K562 (cell line): ENCODE data around the gene SAE1. TPM values are rescaled to one million over a fixed set of nuclear protein-coding genes. Genes with fewer than 3 reads are reported as not detected.

Experiments used
- ARNT ChIP-seq, 2 experiments: fragments of 450-650 bp; IDR thresholded peaks; 2 replicates each; pipeline ENCODE4 v1.6.1; 2016; ENCODE audit warnings: mild to moderate bottlenecking in 1 of 2
- BHLHE40 ChIP-seq: IDR thresholded peaks from 2 replicates; pipeline ENCODE4 v1.6.1; 2011; ENCODE audit warnings: low read length, improper control_type of control experiment
- CEBPG ChIP-seq, 3 experiments: fragments of 200-800 bp in 1 of 3; sonication (Bioruptor generic) in 1 of 3; sonication (generic) in 1 of 3; formaldehyde crosslinking in 1 of 3; IDR thresholded peaks in 2 of 3; conservative IDR thresholded peaks in 1 of 3; 2 replicates each; pipeline versions ENCODE4 v1.6.1 to v1.8.0; 2016 to 2022; ENCODE audit warnings: missing compliant biosample characterization in 2 of 3, missing genetic modification characterization in 2 of 3, mild to moderate bottlenecking in 1 of 3, missing genetic modification reagents in 1 of 3
- EZH2 ChIP-seq: IDR thresholded peaks from 2 replicates; pipeline ENCODE4 v1.6.1; 2012; ENCODE audit warnings: low read depth, mild to moderate bottlenecking, inconsistent platforms, low read length, borderline replicate concordance
- NCOR1 ChIP-seq: fragments of 450-650 bp; IDR thresholded peaks from 2 replicates; pipeline ENCODE4 v1.6.1; 2016; ENCODE audit warnings: mild to moderate bottlenecking, moderate library complexity
- NR2C2 ChIP-seq, 2 experiments: fragments of 200-800 bp in 1 of 2; sonication (Bioruptor generic) in 1 of 2; sonication (generic) in 1 of 2; formaldehyde crosslinking in 1 of 2; IDR thresholded peaks; 2 replicates each; pipeline versions ENCODE4 v1.6.1 to v1.8.0; 2016 to 2022; ENCODE audit warnings: mild to moderate bottlenecking in 1 of 2, missing compliant biosample characterization in 1 of 2, missing genetic modification characterization in 1 of 2, missing genetic modification reagents in 1 of 2
- NR2F6 ChIP-seq: fragments of 450-650 bp; formaldehyde crosslinking; IDR thresholded peaks from 2 replicates; pipeline ENCODE4 v1.4.0; 2020; ENCODE audit warnings: mild to moderate bottlenecking
- PML ChIP-seq: IDR thresholded peaks from 2 replicates; pipeline ENCODE4 v1.6.1; 2012; ENCODE audit warnings: low read length, inconsistent platforms
- POLR2B ChIP-seq: fragments of 450-650 bp; IDR thresholded peaks from 2 replicates; pipeline ENCODE4 v1.6.1; 2018; ENCODE audit warnings: low read depth; ENCODE audit not compliant: partially characterized antibody
- RB1 ChIP-seq: fragments of 450-650 bp; IDR thresholded peaks from 2 replicates; pipeline ENCODE4 v1.6.1; 2017; ENCODE audit warnings: low read depth, mild to moderate bottlenecking
- TFAP4 ChIP-seq: sonication (generic); formaldehyde crosslinking; IDR thresholded peaks from 2 replicates; pipeline ENCODE4 v1.8.0; 2022; ENCODE audit warnings: missing genetic modification reagents, mild to moderate bottlenecking, moderate library complexity, borderline replicate concordance
- ZBTB7A ChIP-seq: IDR thresholded peaks from 2 replicates; pipeline ENCODE4 v1.6.1; 2011; ENCODE audit warnings: low read depth, mild to moderate bottlenecking, low read length, moderate library complexity, borderline replicate concordance; ENCODE audit not compliant: control insufficient read depth
- polyA plus RNA-seq, 8 experiments: library from polyadenylated mRNA; depleted of rRNA in 4 of 8; stranded (reverse) in 5 of 8; unstranded in 3 of 8; fragments of >200 nt; fragmentation: Nextera tagmentation in 2 of 8; fragmentation: Illumina TruSeq in 1 of 8; extraction: Ambion mirVana in 2 of 8; extraction: Trizol in 1 of 8; gene quantifications; 2 replicates each; pipeline versions ENCODE4 v1.2.1 to v1.2.3, GENCODE V29; 2011 to 2014; ENCODE audit warnings: inconsistent platforms in 1 of 8, missing spikeins in 1 of 8
- total RNA-seq, 7 experiments: library from RNA; depleted of rRNA in 6 of 7; stranded (reverse); fragments of >200 nt in 6 of 7; fragmentation: Illumina TruSeq in 2 of 7; extraction: Trizol in 2 of 7; gene quantifications; 2 replicates each; pipeline versions ENCODE4 v1.2.1 to v1.2.3, GENCODE V29; 2011 to 2021; ENCODE audit warnings: low replicate concordance in 1 of 7
- TF ChIP-seq, protein P1 (sequence below): sonication (generic); formaldehyde crosslinking; IDR thresholded peaks from 2 replicates; pipeline ENCODE4 v1.8.1; 2023; ENCODE audit warnings: mild to moderate bottlenecking, missing genetic modification reagents, moderate library complexity
- TF ChIP-seq, protein P2 (sequence below), 2 experiments: fragments of 450-650 bp in 1 of 2; sonication (generic) in 1 of 2; formaldehyde crosslinking in 1 of 2; IDR thresholded peaks; 2 replicates each; pipeline versions ENCODE4 v1.7.1 to v1.9.0; 2016 to 2022; ENCODE audit warnings: inconsistent platforms in 1 of 2, mild to moderate bottlenecking in 1 of 2, missing genetic modification reagents in 1 of 2

Gene SAE1
- total and polyA plus RNA-seq, 9 of the 15 experiments (the other 6 are each of a cell fraction or from before 2014, with no cell fraction given): 82.8 to 299 (median 217) TPM

DNA sequence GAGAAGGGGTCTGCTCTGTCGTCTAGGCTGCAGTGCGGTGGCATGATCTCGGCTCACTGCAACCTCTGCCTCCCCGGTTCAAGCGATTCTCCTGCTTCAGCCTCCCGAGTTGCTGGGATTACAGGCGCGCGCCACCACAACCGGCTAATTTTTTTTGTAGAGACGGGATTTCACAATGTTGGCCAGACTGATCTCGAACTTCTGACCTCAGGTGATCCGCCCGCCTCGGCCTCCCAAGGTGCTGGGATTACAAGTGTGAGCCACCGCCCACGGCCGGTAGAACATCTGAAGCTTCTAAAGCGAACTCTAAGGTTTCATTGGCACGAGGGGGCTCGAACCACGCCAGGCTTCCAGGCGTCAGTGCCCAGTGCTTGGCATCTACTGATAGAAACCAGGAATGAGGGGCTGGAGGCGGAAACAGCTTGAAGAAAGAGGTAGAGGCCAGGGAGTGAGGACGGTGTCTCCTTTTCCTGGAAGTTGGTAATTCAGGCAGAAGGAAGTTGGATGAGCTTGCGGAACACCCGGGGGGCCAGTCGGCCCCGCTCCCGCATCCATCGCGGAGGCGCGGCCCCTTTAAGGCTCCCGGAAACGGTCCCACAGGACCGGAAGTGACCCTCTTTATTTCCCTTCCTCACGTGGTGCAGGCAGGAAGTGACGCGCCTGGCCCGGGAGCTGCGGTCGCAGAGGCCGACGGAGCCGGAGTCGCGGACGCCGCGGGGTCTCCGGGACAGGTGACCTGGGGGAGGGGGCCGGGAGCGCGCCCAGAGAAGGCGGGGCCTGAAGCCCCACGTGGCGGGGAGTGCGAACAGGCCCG is 125.5 kb downstream of the SAE1 start, which contains the start of gene CCDC9 (continued):
- TF ChIP-seq TFAP4 (CRISPR knock-in tag): peak; percentile 92
- no peak for TF ChIP-seq NR2C2 (CRISPR knock-in tag; IDR thresholded peaks at IDR 0.05)
- peak; percentile 92 for TF ChIP-seq NR2C2 (tag; IDR thresholded peaks at IDR 0.05)
- no peak for TF ChIP-seq EZH2
- TF ChIP-seq ZBTB7A: peak; percentile 98
- peak in 1 of 2 experiments; percentile 38; a peak in 1 of 4 replicates for TF ChIP-seq ARNT (IDR thresholded peaks at IDR 0.05)
- peak; percentile 80 for TF ChIP-seq POLR2B
- TF ChIP-seq, protein P1, sequence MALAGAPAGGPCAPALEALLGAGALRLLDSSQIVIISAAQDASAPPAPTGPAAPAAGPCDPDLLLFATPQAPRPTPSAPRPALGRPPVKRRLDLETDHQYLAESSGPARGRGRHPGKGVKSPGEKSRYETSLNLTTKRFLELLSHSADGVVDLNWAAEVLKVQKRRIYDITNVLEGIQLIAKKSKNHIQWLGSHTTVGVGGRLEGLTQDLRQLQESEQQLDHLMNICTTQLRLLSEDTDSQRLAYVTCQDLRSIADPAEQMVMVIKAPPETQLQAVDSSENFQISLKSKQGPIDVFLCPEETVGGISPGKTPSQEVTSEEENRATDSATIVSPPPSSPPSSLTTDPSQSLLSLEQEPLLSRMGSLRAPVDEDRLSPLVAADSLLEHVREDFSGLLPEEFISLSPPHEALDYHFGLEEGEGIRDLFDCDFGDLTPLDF: peak; percentile 66; the same call in 1 of the 2 replicates
- TF ChIP-seq RB1: peak; percentile 39; the same call in 1 of the 2 replicates
- peak; percentile 62 for TF ChIP-seq CEBPG (CRISPR knock-in tag; IDR thresholded peaks at IDR 0.05)
- peak; percentile 47 to 76; a peak in 3 of 4 replicates for TF ChIP-seq CEBPG (tag; conservative IDR thresholded peaks at IDR 0.05 in 1 of 2, IDR thresholded peaks at IDR 0.05 in 1 of 2)
- no peak for TF ChIP-seq NR2F6 (CRISPR knock-in tag)
- peak; percentile 75; the same call in 1 of the 2 replicates for TF ChIP-seq PML
- TF ChIP-seq BHLHE40: peak; percentile 81
- TF ChIP-seq, protein P2, sequence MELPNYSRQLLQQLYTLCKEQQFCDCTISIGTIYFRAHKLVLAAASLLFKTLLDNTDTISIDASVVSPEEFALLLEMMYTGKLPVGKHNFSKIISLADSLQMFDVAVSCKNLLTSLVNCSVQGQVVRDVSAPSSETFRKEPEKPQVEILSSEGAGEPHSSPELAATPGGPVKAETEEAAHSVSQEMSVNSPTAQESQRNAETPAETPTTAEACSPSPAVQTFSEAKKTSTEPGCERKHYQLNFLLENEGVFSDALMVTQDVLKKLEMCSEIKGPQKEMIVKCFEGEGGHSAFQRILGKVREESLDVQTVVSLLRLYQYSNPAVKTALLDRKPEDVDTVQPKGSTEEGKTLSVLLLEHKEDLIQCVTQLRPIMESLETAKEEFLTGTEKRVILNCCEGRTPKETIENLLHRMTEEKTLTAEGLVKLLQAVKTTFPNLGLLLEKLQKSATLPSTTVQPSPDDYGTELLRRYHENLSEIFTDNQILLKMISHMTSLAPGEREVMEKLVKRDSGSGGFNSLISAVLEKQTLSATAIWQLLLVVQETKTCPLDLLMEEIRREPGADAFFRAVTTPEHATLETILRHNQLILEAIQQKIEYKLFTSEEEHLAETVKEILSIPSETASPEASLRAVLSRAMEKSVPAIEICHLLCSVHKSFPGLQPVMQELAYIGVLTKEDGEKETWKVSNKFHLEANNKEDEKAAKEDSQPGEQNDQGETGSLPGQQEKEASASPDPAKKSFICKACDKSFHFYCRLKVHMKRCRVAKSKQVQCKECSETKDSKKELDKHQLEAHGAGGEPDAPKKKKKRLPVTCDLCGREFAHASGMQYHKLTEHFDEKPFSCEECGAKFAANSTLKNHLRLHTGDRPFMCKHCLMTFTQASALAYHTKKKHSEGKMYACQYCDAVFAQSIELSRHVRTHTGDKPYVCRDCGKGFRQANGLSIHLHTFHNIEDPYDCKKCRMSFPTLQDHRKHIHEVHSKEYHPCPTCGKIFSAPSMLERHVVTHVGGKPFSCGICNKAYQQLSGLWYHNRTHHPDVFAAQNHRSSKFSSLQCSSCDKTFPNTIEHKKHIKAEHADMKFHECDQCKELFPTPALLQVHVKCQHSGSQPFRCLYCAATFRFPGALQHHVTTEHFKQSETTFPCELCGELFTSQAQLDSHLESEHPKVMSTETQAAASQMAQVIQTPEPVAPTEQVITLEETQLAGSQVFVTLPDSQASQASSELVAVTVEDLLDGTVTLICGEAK (IDR thresholded peaks at IDR 0.05): peak; percentile 97
- TF ChIP-seq, protein P2 (CRISPR knock-in tag; IDR thresholded peaks at IDR 0.05): no peak
- TF ChIP-seq NCOR1: peak; percentile 51; the same call in 1 of the 2 replicates
